ENCODE results near the gene MOB3C. TPM values are rescaled to one million over a fixed set of nuclear protein-coding genes. Genes with fewer than 3 reads are reported as not detected.
A peak's percentile ranks its signal among the peaks of the same experiment; 100 is the strongest.

Gene MOB3C
- total and polyA plus RNA-seq, 2 of the 4 experiments (the other 2 are of a cell fraction): 7.3 to 9.0 TPM

GRCh38 chr1:46607345-46608130, 9.1 kb downstream of the MOB3C start:
- Histone ChIP-seq H2BK120ac (ENCODE audit: low read depth, low read length) (no peak overlapping the region), H3K27me3 (ENCODE audit: control insufficient read depth, insufficient read depth, low read length) (no peaks in the 10 kb centered on the region), H3K23ac (ENCODE audit: low read depth, low read length) (no peak overlapping the region), H3K18ac (ENCODE audit: low read depth, low read length) (no peak overlapping the region), H2BK15ac (ENCODE audit: low read depth, low read length) (no peak overlapping the region), H3K79me1 (ENCODE audit: low read depth in 1 of 2, low read length in 2 of 2) (peaks cover 22 to 41% of the 10 kb centered on the region in 2 experiments), H2BK20ac (ENCODE audit: low read depth, low read length) (no peak overlapping the region), H4K8ac (ENCODE audit: low read depth in 2 of 2, low read length in 2 of 2) (no peak overlapping the region), H4K5ac (ENCODE audit: low read depth, low read length) (no peak overlapping the region), H2AFZ (replicated peaks; ENCODE audit: low read length, poor library complexity) (no peak overlapping the region), H4K20me1 (ENCODE audit: insufficient read depth, low read length) (no peaks in the 10 kb centered on the region), H3K27ac (ENCODE audit: insufficient read depth, low read length) (no peak overlapping the region), H3K56ac (ENCODE audit: extremely low read depth, insufficient read depth, low read length) (no peak overlapping the region), H3K4me3 (ENCODE audit: insufficient read depth, low read depth, low read length) (no peak overlapping the region), H3K9ac (ENCODE audit: low read depth, low read length) (no peak overlapping the region), H3K36me3 (ENCODE audit: control insufficient read depth, insufficient read depth, low read length) (peaks cover 25% of the 10 kb centered on the region), H3K14ac (replicated peaks; ENCODE audit: low read depth, low read length) (no peak overlapping the region), H2AK5ac (ENCODE audit: low read depth, low read length) (no peak overlapping the region), H3K9me3 (ENCODE audit: control insufficient read depth, insufficient read depth, low read length) (no peaks in the 10 kb centered on the region), H4K91ac (ENCODE audit: insufficient read depth, low read depth, low read length) (no peak overlapping the region), H3K4ac (ENCODE audit: low read depth, low read length) (no peak overlapping the region), H3K4me1 (ENCODE audit: control insufficient read depth, insufficient read depth, low read length) (peaks cover 6% of the 10 kb centered on the region), H3K9me1 (ENCODE audit: insufficient read depth, low read length) (peaks cover 19% of the 10 kb centered on the region), H2AK9ac (replicated peaks; ENCODE audit: low read depth, low read length, poor library complexity) (peak overlapping the region; percentile 30), H3K4me2 (ENCODE audit: low read depth, low read length) (no peak overlapping the region), H2BK5ac (ENCODE audit: low read depth, low read length, poor library complexity, severe bottlenecking) (no peak overlapping the region)
- intact Hi-C loops (cut with micrococcal nuclease) (no loop called here), in situ Hi-C loops (cut with MboI; ENCODE audit: low sequenced_read_pairs) (no loop called here), dilution Hi-C loops (cut with HindIII; ENCODE audit: low sequenced_read_pairs, unreplicated experiment) (no loop called here)
- ChIA-PET CTCF (interaction anchor here (1.0 kb wide), 1 partner anchor 111 kb away, joined by 3 read pairs; the partner anchor contains the start of gene EFCAB14), POLR2A (ENCODE audit: unreplicated experiment) (no interaction called here)
- DNase-seq (no peak), ATAC-seq (ENCODE audit: low read depth) (no peak)
- 90% methylated on average over 2 of the region's 7 CpGs; no CpG with 5 or more reads in 1 of the 2 experiments for WGBS, 2 experiments (ENCODE audit: extremely low coverage in 2 of 2, insufficient read length in 1 of 2)
- no TSS peak for BruUV-seq (replicated peaks)
- TF ChIP-seq BHLHE40 (IDR thresholded peaks at IDR 0.05; ENCODE audit: low read depth, low read length) (no peak), MAZ (IDR thresholded peaks at IDR 0.05; ENCODE audit: borderline replicate concordance, low read depth, low read length) (no peak), RAD21 (IDR thresholded peaks at IDR 0.05; ENCODE audit: low read length) (no peak), MAFK (IDR thresholded peaks at IDR 0.05; ENCODE audit: low read depth, low read length) (no peak), NFE2L2 (IDR thresholded peaks at IDR 0.05; ENCODE audit: low read depth, low read length) (no peak), RFX5 (IDR thresholded peaks at IDR 0.05; ENCODE audit: low read depth, low read length) (no peak), RCOR1 (IDR thresholded peaks at IDR 0.05; ENCODE audit: insufficient replicate concordance, low read length) (no peak), USF2 (IDR thresholded peaks at IDR 0.05; ENCODE audit: low read depth, low read length) (no peak), MXI1 (IDR thresholded peaks at IDR 0.05; ENCODE audit: borderline replicate concordance, low read depth, low read length) (no peak), SMC3 (IDR thresholded peaks at IDR 0.05; ENCODE audit: low read depth, low read length) (no peak), FOS (IDR thresholded peaks at IDR 0.05; ENCODE audit: low read depth, low read length) (no peak)
- TF ChIP-seq, protein P1, sequence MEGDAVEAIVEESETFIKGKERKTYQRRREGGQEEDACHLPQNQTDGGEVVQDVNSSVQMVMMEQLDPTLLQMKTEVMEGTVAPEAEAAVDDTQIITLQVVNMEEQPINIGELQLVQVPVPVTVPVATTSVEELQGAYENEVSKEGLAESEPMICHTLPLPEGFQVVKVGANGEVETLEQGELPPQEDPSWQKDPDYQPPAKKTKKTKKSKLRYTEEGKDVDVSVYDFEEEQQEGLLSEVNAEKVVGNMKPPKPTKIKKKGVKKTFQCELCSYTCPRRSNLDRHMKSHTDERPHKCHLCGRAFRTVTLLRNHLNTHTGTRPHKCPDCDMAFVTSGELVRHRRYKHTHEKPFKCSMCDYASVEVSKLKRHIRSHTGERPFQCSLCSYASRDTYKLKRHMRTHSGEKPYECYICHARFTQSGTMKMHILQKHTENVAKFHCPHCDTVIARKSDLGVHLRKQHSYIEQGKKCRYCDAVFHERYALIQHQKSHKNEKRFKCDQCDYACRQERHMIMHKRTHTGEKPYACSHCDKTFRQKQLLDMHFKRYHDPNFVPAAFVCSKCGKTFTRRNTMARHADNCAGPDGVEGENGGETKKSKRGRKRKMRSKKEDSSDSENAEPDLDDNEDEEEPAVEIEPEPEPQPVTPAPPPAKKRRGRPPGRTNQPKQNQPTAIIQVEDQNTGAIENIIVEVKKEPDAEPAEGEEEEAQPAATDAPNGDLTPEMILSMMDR (conservative IDR thresholded peaks at IDR 0.05; ENCODE audit: low read depth, low read length): no peak

Measured in IMR-90 (cell line).